ACC112 (cell line): ENCODE results near the gene SMARCC1.
"Not testable (repeated sequence)": the region's sequence is repeated elsewhere in the genome, so short reads cannot be mapped to it uniquely, and the experiment has no call there.

ENCODE experiments used
- H2AFZ ChIP-seq: fragments of 200-600 bp; sonication (generic); one replicate; pipeline ENCODE4 v1.6.0; 2017; ENCODE audit warnings: antibody characterized with exemption, low read length; ENCODE audit not compliant: unreplicated experiment
- H3K27ac ChIP-seq: fragments of 200-600 bp; sonication (generic); 2 replicates; pipeline ENCODE4 v1.5.1; 2014; ENCODE audit warnings: low read depth, mild to moderate bottlenecking, antibody characterized with exemption, low read length, moderate library complexity
- H3K27me3 ChIP-seq: fragments of 200-600 bp; sonication (generic); 2 replicates; pipeline ENCODE4 v1.6.1; 2014; ENCODE audit warnings: mild to moderate bottlenecking, antibody characterized with exemption, low read length, moderate library complexity, mixed read lengths; ENCODE audit not compliant: insufficient read depth
- H3K36me3 ChIP-seq: fragments of 200-600 bp; sonication (generic); 2 replicates; pipeline ENCODE4 v1.6.1; 2016; ENCODE audit warnings: mild to moderate bottlenecking, antibody characterized with exemption, low read length, moderate library complexity, mixed read lengths; ENCODE audit not compliant: insufficient read depth
- H3K4me1 ChIP-seq: fragments of 200-600 bp; sonication (generic); one replicate; pipeline ENCODE4 v1.6.1; 2016; ENCODE audit warnings: low read length, mixed read lengths; ENCODE audit not compliant: insufficient read depth, unreplicated experiment, control insufficient read depth
- H3K4me3 ChIP-seq: fragments of 200-600 bp; sonication (generic); 2 replicates; pipeline ENCODE4 v1.5.1; 2014; ENCODE audit warnings: mild to moderate bottlenecking, low read depth, low read length
- H3K79me2 ChIP-seq: fragments of 200-600 bp; sonication (generic); one replicate; pipeline ENCODE4 v1.6.0; 2016; ENCODE audit warnings: low read length; ENCODE audit not compliant: control insufficient read depth, unreplicated experiment, insufficient read depth

SMARCC1 gene

DNA sequence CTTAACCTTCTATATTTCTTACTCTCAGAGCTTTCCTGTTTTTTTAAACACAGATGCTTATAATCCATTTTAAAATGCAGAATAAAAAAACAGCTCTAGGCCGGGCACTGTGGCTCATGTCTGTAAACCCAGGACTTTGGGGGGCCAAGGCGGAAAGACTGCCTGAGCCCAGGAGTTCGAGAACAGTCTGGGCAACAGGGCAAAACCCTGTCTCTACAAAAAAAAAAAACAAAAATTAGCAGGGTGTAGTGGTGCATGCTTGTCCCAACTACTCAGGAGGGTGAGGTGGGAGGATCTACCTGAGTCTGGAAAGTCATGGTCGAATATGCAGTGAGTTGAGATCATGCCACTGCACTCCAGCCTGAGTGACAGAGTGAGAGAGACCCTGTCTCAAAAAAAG is 15.5 kb downstream of the SMARCC1 start:
- Histone ChIP-seq H3K4me3 (no peak overlapping the region), H3K27ac (no peak overlapping the region), H2AFZ (no peak overlapping the region), H3K79me2 (peaks cover 14% of the 10 kb centered on the region), H3K36me3 (peaks cover 6% of the 10 kb centered on the region; the same call in 1 of the 2 replicates), H3K27me3 (no peaks in the 10 kb centered on the region), H3K4me1 (no peaks in the 10 kb centered on the region)

DNA sequence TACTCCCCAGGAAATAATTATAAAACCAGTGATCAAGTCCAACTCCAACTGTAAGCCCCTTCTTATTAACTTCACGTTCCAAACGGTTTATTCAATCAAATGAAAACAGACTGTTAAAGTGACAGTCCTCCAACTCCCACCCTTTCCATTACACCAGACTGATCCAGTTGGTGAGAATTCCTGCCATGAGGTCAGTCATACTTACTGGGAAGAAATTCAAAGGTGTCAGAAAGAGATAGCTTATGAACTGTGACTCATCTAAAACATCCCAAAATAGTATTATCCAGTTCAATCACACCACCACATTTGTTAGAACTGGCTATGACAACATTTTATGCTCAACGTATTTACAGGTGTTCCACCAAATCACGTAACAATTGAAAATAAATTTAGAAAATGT is 19.5 kb downstream of the SMARCC1 start:
- H3K27me3 ChIP-seq = no peaks in the 10 kb centered on the region
- peaks cover 1% of the 10 kb centered on the region; the same call in 1 of the 2 replicates for H3K36me3 ChIP-seq
- peaks cover 22% of the 10 kb centered on the region for H3K79me2 ChIP-seq
- H2AFZ ChIP-seq = no peak overlapping the region
- no peaks in the 10 kb centered on the region for H3K4me1 ChIP-seq
- H3K27ac ChIP-seq = no peak overlapping the region
- H3K4me3 ChIP-seq = no peak overlapping the region

DNA sequence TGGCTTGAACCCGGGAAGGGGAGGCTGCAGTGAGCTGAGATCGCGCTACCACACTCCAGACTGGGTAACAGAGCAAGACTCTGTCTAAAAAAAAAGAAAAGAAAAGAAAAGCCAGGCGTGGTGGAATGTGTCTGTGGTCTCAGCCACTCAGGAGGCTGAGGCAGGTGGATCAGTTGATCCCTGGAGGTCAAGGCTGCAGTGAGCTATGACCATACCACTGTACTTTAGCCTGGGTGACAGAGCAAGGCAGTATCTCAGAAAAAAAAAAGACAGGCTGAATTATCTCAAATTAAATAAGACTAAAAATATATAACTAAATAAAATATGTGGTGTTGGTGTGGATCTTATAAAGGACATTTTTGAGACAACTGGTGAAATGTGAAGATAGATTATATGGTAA is 20.6 kb downstream of the SMARCC1 start:
- no peak overlapping the region for H2AFZ ChIP-seq
- H3K36me3 ChIP-seq = peaks cover 9% of the 10 kb centered on the region
- H3K27ac ChIP-seq = no peak overlapping the region
- no peaks in the 10 kb centered on the region for H3K4me1 ChIP-seq
- H3K27me3 ChIP-seq = no peaks in the 10 kb centered on the region
- peaks cover 25% of the 10 kb centered on the region for H3K79me2 ChIP-seq
- H3K4me3 ChIP-seq = no peak overlapping the region

DNA sequence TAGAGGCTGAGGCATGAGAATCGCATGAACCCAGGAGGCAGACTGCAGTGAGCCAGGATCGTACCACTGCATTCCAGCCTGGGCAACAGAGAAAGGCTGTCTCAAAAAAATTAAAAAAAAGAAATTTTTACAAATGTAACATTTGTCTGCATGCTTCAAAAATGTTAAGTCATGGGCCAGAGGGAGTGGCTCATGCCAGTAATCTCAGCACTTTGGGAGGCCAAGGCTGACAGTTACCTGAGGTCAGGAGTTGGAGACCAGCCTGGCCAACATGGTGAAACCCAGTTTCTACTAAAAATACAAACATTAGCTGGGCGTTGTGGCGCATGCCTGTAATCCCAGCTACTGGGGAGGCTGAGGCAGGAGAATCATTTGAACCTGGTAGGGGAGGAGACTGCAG is 21.5 kb downstream of the SMARCC1 start:
- H3K27ac ChIP-seq, H3K27me3 ChIP-seq, H3K4me1 ChIP-seq, H2AFZ ChIP-seq, H3K4me3 ChIP-seq, H3K36me3 ChIP-seq: not testable (repeated sequence)
- H3K79me2 ChIP-seq = peaks cover 22% of the 10 kb centered on the region

DNA sequence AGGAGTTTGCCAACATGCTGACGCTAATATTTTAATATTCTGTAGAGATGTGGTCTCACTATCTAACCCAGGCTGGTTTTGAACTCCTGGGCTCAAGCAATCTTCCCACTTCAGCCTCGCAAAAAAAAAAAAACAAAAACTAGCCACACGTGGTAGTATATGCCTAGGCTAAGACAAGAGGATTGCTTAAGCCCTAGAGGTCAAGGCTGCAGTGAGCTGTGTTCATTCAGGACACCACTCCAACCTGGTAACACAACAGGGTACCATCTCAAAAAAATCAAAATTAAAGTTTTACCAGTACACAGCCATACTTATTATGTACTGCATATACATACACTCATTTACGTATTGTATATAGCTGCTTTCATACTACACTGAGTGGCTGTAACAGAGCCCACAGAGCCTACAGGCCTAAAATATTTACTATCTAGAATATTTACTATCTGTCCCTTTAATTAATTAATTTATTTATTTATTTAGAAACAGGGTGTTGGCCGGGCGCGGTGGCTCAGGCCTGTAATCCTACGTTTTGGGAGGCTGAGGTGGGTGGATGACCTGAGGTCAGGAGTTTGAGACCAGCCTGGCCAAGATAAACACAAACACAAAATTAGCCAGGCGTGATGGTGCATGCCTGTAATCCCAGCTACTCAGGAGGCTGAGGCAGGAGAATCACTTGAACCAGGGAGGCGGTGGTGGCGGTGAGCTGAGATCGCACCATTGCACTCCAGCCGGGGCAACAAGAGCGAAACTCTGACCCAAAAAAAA is 23.2 kb downstream of the SMARCC1 start:
- H2AFZ ChIP-seq = no peak overlapping the region
- peaks cover 29% of the 10 kb centered on the region for H3K79me2 ChIP-seq
- no peak overlapping the region for H3K4me3 ChIP-seq
- H3K27ac ChIP-seq = no peak overlapping the region
- no peaks in the 10 kb centered on the region for H3K4me1 ChIP-seq
- no peaks in the 10 kb centered on the region for H3K27me3 ChIP-seq
- H3K36me3 ChIP-seq = peaks cover 9% of the 10 kb centered on the region

DNA sequence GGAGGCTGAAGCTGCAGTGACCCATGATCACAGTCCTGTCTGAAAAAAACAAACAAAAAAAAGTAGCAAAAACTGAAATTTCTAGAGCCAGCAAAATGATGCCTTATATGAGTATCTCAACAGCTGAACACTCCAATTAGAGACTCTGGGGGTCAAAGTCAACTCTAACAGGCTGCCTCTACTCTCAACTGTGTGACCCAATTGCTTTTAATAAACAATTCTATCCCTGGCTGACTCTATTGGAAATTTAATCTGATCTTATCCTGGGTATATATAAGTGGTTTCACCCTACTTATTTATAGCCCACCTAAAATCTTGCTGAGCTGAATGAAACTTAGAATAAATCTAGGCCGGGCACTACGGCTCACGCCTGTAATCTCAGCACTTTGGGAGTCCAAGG is 29.0 kb downstream of the SMARCC1 start:
- H3K27ac ChIP-seq = no peak overlapping the region
- H3K4me3 ChIP-seq = no peak overlapping the region
- no peaks in the 10 kb centered on the region for H3K4me1 ChIP-seq
- no peaks in the 10 kb centered on the region for H3K27me3 ChIP-seq
- peaks cover 35% of the 10 kb centered on the region for H3K79me2 ChIP-seq
- peaks cover 9% of the 10 kb centered on the region for H3K36me3 ChIP-seq
- H2AFZ ChIP-seq = no peak overlapping the region

DNA sequence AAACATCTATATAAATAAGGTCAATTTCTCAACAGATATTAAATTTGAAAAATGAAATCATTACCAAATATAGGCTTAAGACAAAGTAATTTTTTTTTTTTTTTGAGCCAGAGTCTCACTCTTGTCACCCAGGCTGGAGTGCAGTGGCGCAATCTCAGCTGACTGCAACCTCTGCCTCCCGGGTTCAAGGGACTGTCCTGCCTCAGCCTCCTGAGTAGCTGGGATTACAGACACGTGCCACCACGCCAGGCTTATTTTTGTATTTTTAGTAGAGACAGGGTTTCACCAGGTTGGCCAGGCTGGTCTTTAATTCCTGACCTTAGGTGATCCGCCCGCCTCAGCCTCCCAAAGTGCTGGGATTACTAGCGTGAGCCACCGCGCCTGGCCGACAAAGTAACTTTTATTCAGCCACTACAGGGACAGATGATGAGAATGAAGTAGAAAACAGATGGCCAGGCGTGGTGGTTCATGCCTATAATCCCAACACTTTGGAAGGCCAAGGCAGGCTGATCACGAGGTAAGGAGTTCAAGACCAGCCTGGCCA is 30.8 kb downstream of the SMARCC1 start:
- H3K27me3 ChIP-seq, H3K4me3 ChIP-seq, H2AFZ ChIP-seq, H3K36me3 ChIP-seq, H3K27ac ChIP-seq, H3K4me1 ChIP-seq: not testable (repeated sequence)
- peaks cover 31% of the 10 kb centered on the region for H3K79me2 ChIP-seq

DNA sequence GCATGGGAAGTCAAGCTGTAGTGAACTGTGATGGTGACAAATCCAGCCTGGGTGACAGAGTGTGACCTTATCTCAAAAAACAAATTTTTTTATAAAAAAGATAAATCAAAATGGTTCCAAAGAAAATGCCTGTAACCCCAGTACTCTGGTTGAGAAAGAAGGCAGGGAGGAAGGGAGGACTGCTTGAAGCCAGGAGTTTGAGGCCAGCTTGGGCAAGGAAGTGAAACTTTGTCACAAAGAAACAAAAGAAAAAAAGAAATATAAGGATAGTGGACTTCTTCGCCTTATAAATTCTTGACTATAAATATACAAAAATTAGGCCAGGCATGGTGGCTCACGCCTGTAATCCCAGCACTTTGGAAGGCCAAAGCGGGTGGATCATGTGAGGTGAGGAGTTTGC is 34.1 kb downstream of the SMARCC1 start:
- Histone ChIP-seq H2AFZ (no peak overlapping the region), H3K4me1 (no peaks in the 10 kb centered on the region), H3K27me3 (no peaks in the 10 kb centered on the region), H3K27ac (no peak overlapping the region), H3K79me2 (peaks cover 20% of the 10 kb centered on the region), H3K36me3 (0 out of 2 replicates have a peak, but pooled peaks cover 3% of the 10 kb centered on the region), H3K4me3 (no peak overlapping the region)

DNA sequence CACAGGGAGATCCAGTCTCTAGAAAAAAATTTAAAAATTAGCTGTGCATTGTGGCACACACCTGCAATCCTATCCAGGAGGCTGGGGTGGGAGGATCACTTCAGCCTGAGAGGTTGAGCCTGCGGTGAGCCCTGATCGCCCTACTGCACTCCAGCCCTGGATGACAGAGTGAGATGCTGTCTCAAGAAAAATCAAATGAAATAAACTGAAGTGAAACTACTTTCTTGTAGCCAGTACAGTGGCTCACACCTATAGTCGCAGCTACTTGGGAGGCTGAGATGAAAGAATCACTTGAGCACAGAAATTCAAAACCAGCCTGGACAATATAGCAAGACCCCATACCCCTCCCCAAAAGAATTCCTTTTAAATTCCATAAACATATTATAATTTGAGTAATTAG is 35.4 kb downstream of the SMARCC1 start:
- peaks cover 17% of the 10 kb centered on the region for H3K79me2 ChIP-seq
- H3K27me3 ChIP-seq = no peaks in the 10 kb centered on the region
- no peak overlapping the region for H3K27ac ChIP-seq
- 0 out of 2 replicates have a peak, but pooled peaks cover 3% of the 10 kb centered on the region for H3K36me3 ChIP-seq
- H2AFZ ChIP-seq = no peak overlapping the region
- no peak overlapping the region for H3K4me3 ChIP-seq
- no peaks in the 10 kb centered on the region for H3K4me1 ChIP-seq

DNA sequence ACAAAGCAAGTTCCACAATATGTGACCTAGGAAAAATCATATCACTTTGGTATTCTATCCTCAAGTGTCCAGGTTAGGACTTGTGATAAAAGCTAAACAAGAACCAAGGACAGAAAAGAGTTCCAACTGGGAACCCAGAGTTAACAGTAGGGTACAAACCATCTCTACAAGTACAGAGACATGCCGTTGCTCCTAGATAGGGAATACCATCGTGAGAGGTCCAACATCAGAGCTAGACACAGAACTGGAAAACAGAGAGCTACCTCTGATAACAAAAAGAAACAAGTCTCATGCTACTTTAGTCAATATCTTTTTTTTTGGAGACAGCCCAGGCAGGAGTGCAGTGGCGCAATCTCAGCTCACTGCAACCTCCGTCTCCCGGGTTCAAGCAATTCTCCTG is 37.8 kb downstream of the SMARCC1 start:
- no peak overlapping the region for H3K27ac ChIP-seq
- peaks cover 19% of the 10 kb centered on the region for H3K79me2 ChIP-seq
- no peak overlapping the region for H2AFZ ChIP-seq
- 0 out of 2 replicates have a peak, but pooled peaks cover 3% of the 10 kb centered on the region for H3K36me3 ChIP-seq
- H3K4me1 ChIP-seq = no peaks in the 10 kb centered on the region
- no peaks in the 10 kb centered on the region for H3K27me3 ChIP-seq
- H3K4me3 ChIP-seq = no peak overlapping the region

DNA sequence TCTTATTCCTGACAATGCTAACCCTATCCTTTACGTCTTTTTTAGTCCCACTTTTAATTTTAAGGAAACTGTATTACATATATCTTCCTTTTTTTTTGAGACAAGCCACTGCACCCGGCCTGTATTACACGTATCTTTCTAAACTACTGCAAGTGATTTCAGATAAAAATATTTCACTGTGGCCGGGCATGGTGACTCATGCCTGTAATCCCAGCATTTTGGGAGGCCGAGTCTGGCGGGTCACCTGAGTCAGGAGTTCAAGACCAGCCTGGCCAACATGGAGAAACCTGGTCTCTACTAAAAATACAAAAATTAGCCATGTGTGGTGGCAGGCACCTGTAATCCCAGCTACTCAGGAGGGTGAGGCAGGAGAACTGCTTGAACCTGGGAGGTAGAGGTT is 38.3 kb downstream of the SMARCC1 start:
- not testable (repeated sequence) for H2AFZ ChIP-seq, H3K27me3 ChIP-seq, H3K4me1 ChIP-seq, H3K27ac ChIP-seq, H3K36me3 ChIP-seq, H3K4me3 ChIP-seq
- peaks cover 15% of the 10 kb centered on the region for H3K79me2 ChIP-seq
